ENCODE measurements around the gene PPM1H. TPM values are rescaled to one million over a fixed set of nuclear protein-coding genes. Genes with fewer than 3 reads are reported as not detected.

PPM1H gene
- total and polyA plus RNA-seq, 10 of the 15 experiments (the other 5 are each of a cell fraction or from before 2014, with no cell fraction given), result 0.11 to 0.83 (median 0.49) TPM

DNA sequence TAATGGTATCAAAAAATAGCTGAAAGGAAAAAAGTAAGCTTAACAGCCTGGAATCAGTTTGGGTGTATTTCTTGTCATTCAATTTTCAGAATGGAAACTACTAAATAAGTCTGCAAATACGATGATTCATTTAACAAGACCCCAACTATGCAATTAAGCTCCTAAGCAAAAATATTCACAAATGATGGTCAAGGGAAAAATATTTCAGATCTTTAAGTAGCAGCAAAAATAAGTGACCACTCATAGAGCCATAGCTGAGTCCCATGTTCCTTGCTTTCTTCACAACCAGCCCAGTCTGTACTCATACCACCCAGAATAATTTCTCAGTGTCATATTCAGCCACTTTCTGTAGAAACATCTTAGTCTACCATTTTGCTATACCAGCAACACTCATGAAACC, 185.4 kb downstream of the PPM1H start (continued):
- TF ChIP-seq HDAC2 (IDR thresholded peaks at IDR 0.05) (no peak), PAX5 (IDR thresholded peaks at IDR 0.05; ENCODE audit: borderline replicate concordance, low read depth, low read length) (no peak), ZZZ3 (IDR thresholded peaks at IDR 0.05; ENCODE audit: control insufficient read depth, insufficient read length, low read depth) (no peak), POLR2AphosphoS2 (IDR thresholded peaks at IDR 0.05; ENCODE audit: low read depth, low read length) (no peak), FOXM1 (IDR thresholded peaks at IDR 0.05; ENCODE audit: low read depth, low read length) (no peak)
- TF ChIP-seq, protein P1, sequence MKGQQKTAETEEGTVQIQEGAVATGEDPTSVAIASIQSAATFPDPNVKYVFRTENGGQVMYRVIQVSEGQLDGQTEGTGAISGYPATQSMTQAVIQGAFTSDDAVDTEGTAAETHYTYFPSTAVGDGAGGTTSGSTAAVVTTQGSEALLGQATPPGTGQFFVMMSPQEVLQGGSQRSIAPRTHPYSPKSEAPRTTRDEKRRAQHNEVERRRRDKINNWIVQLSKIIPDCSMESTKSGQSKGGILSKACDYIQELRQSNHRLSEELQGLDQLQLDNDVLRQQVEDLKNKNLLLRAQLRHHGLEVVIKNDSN (IDR thresholded peaks at IDR 0.05; ENCODE audit: borderline replicate concordance, extremely low read length, insufficient read depth, low read depth, low read length), result no peak

DNA sequence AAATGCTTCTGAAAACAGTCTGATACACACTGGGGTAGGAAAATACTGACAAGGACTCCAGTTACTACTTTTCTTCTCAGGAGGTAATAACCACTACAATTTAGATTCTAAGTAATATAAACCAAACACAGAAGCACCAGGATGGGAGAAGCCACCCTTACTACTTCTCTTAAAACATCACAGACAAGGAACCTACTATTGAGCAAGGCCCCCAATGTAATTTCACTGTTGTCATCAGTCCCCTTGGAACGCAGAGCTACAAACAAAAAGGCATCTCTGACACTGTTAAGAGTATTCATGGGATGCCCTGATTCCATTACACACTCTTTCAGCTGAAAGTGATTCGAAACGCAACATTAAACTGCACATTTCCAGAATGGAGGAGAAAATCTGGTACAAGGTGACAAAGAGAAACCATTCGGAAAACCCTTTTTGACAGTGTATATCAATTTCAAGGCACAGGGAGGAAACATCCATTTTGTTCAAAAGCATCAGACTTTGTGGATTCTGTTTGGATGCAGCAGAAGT, 185.9 kb downstream of the PPM1H start:
- WGBS (ENCODE audit: insufficient coverage, insufficient replicate concordance, low lambda C conversion rate, missing lambda C conversion rate), result 87% methylated on average over 4 of the region's 4 CpGs
- RAD21 ChIA-PET (ENCODE audit: unreplicated experiment), result interaction anchor here (0.6 kb wide), 1 partner anchor 91 kb away, joined by 3 read pairs; no protein-coding TSS in a partner anchor
- no peak overlapping the region for H2AFZ ChIP-seq (ENCODE audit: control insufficient read depth, low read depth, low read length)
- ATAC-seq (no peak), DNase-seq (ENCODE audit: low read depth, low spot score) (no peak), FAIRE-seq (no peak)
- H3K4me3 ChIP-seq, result no peak overlapping the region
- no peaks in the 10 kb centered on the region; a peak in 1 of 4 replicates for H3K27me3 ChIP-seq (replicated peaks in 1 of 2; ENCODE audit: control insufficient read depth in 2 of 2, insufficient read depth in 2 of 2, low read length in 1 of 2)
- no peak overlapping the region for H3K27ac ChIP-seq (ENCODE audit: control insufficient read depth, insufficient read depth)
- no peaks in the 10 kb centered on the region for H4K20me1 ChIP-seq (ENCODE audit: control insufficient read depth, insufficient read depth)
- H3K9me3 ChIP-seq (replicated peaks; ENCODE audit: control insufficient read depth, insufficient read depth, low read length), result no peaks in the 10 kb centered on the region
- no peak overlapping the region for H3K9ac ChIP-seq (ENCODE audit: control insufficient read depth, insufficient read depth, low read length)
- no TSS peak for BruUV-seq (replicated peaks)
- H3K36me3 ChIP-seq (ENCODE audit: control insufficient read depth in 2 of 2, insufficient read depth in 2 of 2, low read length in 1 of 2), result no peaks in the 10 kb centered on the region
- in situ Hi-C loops (cut with MboI) (no loop called here), intact Hi-C loops (cut with micrococcal nuclease; ENCODE audit: unreplicated experiment) (no loop called here)
- POLR2A ChIA-PET, result no interaction called here
- no peak overlapping the region for H3K4me2 ChIP-seq (ENCODE audit: control insufficient read depth, insufficient read depth)
- TF ChIP-seq SUPT20H (IDR thresholded peaks at IDR 0.05; ENCODE audit: borderline replicate concordance, control insufficient read depth, low read depth, low read length) (no peak), CREM (IDR thresholded peaks at IDR 0.05; ENCODE audit: low read depth) (no peak), SMAD5 (IDR thresholded peaks at IDR 0.05; ENCODE audit: low read depth) (no peak), MLLT1 (IDR thresholded peaks at IDR 0.05) (no peak), SIX5 (IDR thresholded peaks at IDR 0.05; ENCODE audit: low read depth, low read length, severe bottlenecking) (no peak), RCOR1 (conservative IDR thresholded peaks at IDR 0.05; ENCODE audit: low read depth, low read length) (no peak), BCL3 (IDR thresholded peaks at IDR 0.05; ENCODE audit: borderline replicate concordance, insufficient read depth, low read depth, low read length, poor library complexity, severe bottlenecking) (no peak), BMI1 (IDR thresholded peaks at IDR 0.05; ENCODE audit: borderline replicate concordance) (no peak), ZBED1 (IDR thresholded peaks at IDR 0.05; ENCODE audit: borderline replicate concordance) (no peak)
- TF ChIP-seq, protein P2, sequence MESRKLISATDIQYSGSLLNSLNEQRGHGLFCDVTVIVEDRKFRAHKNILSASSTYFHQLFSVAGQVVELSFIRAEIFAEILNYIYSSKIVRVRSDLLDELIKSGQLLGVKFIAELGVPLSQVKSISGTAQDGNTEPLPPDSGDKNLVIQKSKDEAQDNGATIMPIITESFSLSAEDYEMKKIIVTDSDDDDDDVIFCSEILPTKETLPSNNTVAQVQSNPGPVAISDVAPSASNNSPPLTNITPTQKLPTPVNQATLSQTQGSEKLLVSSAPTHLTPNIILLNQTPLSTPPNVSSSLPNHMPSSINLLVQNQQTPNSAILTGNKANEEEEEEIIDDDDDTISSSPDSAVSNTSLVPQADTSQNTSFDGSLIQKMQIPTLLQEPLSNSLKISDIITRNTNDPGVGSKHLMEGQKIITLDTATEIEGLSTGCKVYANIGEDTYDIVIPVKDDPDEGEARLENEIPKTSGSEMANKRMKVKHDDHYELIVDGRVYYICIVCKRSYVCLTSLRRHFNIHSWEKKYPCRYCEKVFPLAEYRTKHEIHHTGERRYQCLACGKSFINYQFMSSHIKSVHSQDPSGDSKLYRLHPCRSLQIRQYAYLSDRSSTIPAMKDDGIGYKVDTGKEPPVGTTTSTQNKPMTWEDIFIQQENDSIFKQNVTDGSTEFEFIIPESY (IDR thresholded peaks at IDR 0.05), result no peak
- SMC1A ChIA-PET (ENCODE audit: uncharacterized antibody, unreplicated experiment), result interaction anchor here (0.7 to 1.4 kb wide), 3 partner anchors 45 to 131 kb away, joined by 3 read pairs; no protein-coding TSS in a partner anchor
- no peaks in the 10 kb centered on the region for H3K79me2 ChIP-seq (ENCODE audit: control insufficient read depth, insufficient read depth, low read length)
- CTCF ChIA-PET, result interaction anchor here (1.4 kb wide), 1 partner anchor 8 kb away, joined by 3 read pairs; no protein-coding TSS in a partner anchor
- H3K4me1 ChIP-seq (ENCODE audit: control insufficient read depth, insufficient read depth, low read length), result peaks cover 8% of the 10 kb centered on the region

Measured in GM12878 (cell line).